Psoas muscle (tissue), 8 donors: ENCODE measurements around the gene DNAJB1. TPM values are rescaled to one million over a fixed set of nuclear protein-coding genes. Genes with fewer than 3 reads are reported as not detected.
A peak's percentile ranks its signal among the peaks of the same experiment; 100 is the strongest.

Source experiments
- ATAC-seq, 4 donors: fragments of 200-7000 bp; cut with Tn5 transposase; one replicate each; pipeline ENCODE4 v1.9.1; 2020; ENCODE audit warnings: moderate library complexity in 3 of 4, mild to moderate bottlenecking in 2 of 4
- DNase-seq, 2 donors: peaks; one replicate each; pipeline ENCODE4 v3.0.0-alpha.2; 2020
- H3K27ac ChIP-seq: fragments of 200-600 bp; one replicate; pipeline ENCODE4 v1.8.0; 2022
- H3K27me3 ChIP-seq, 3 donors: fragments of 200-600 bp in 1 of 3; one replicate each; pipeline versions ENCODE4 v1.6.1 to v1.8.0; 2013 to 2022; ENCODE audit warnings: low read length in 2 of 3, mild to moderate bottlenecking in 2 of 3, moderate library complexity in 1 of 3; ENCODE audit not compliant: insufficient read depth in 3 of 3
- H3K36me3 ChIP-seq, 2 donors: fragments of 200-600 bp in 1 of 2; one replicate each; pipeline versions ENCODE4 v1.6.1 to v1.8.0; 2013 to 2022; ENCODE audit warnings: low read depth in 1 of 2, mild to moderate bottlenecking in 1 of 2, moderate library complexity in 1 of 2; ENCODE audit not compliant: insufficient read depth in 1 of 2
- H3K4me1 ChIP-seq: fragments of 200-600 bp; one replicate; pipeline ENCODE4 v1.8.0; 2022
- H3K4me3 ChIP-seq: fragments of 200-600 bp; one replicate; pipeline ENCODE4 v1.8.0; 2022; ENCODE audit warnings: mild to moderate bottlenecking
- H3K9me3 ChIP-seq: fragments of 200-600 bp; one replicate; pipeline ENCODE4 v1.8.0; 2022
- CTCF ChIP-seq: fragments of 200-600 bp; IDR thresholded peaks from one replicate; pipeline ENCODE4 v1.8.0; 2022; ENCODE audit warnings: antibody characterized with exemption
- WGBS, 3 donors: extraction: QIAGEN DNeasy Blood & Tissue Kit; methylation state at CpG; one replicate each; pipeline versions ENCODE4 v1.1.6 to v1.1.7; 2013; 5-methylcytosine and 5-hydroxymethylcytosine counted together
- intact Hi-C, 2 donors: fragments of 100-400 bp; cut with DNase I; formaldehyde crosslinking; loops; one replicate each; pipeline versions ENCODE4 v1.11.0 to v1.14.2; 2022
- polyA plus RNA-seq, 3 donors: library from polyadenylated mRNA; stranded (reverse); fragments of 200-250 nt; gene quantifications; one replicate each; pipeline ENCODE4 v1.2.3, GENCODE V29; 2013
- total RNA-seq, 4 donors: library from RNA; stranded (reverse); fragmentation: NEBNext Ultra II Directional in 2 of 4; extraction: Animal tissue kit (Norgen Biotek cat#: 25700) in 2 of 4; gene quantifications; one replicate each; pipeline versions ENCODE4 v1.2.1 to v1.2.4, GENCODE V29; 2021 to 2023
- donor health status: healthy with polysubstance abuse.
- donor health status: DM: no; HTN: no; CAD: no; lungs with moderate emphysema.
- donor health status: Bipolar disorder and iron deficiency.
- donor health status: healthy.
- donor health status: DM: yes; HTN: yes; CAD: no.
- donor health status: DM: no; HTN: no; CAD: no.
- donor health status: DM: no; HTN: no; CAD: no.
- donor health status: DM: yes; HTN: yes; CAD: no.

The DNAJB1 gene
- total and polyA plus RNA-seq, 7 donors, result 20.8 to 105 (median 32.6) TPM

DNA sequence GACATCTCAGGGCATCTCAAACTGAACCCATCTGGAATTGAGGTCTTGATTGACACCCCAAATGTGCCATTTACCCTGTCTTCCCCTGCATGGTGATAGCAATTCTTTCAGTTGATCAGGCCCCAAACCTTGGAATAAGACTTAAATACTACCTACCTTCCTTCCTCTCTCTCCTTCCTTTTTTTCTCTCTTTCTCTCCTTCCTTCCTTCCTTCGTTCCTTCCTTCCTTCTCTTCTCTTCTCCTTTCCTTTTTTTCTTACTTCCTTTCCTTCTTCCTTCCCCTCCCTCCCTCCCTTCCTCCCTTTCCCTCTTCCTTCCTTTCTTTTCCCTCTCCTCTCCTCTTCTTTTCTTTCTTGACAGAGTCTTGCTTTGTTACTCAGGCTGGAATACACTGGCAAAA lies 14.9 kb downstream of the DNAJB1 start:
- WGBS, 3 donors, result 43 to 63% (median 57%) methylated on average over 1 of the region's 1 CpG
- Histone ChIP-seq H3K27me3 (no peaks in the 10 kb centered on the region), H3K4me1 (no peaks in the 10 kb centered on the region), H3K27ac (no peak overlapping the region), H3K36me3 (no peaks in the 10 kb centered on the region), H3K4me3 (no peak overlapping the region), H3K9me3 (no peaks in the 10 kb centered on the region)
- no peak for TF ChIP-seq CTCF
- ATAC-seq (no peak), DNase-seq (no peak)
- intact Hi-C loops, result no loop called here

GRCh38 chr19:14502334-14503092 lies 15.7 kb downstream of the DNAJB1 start:
- H3K4me1 ChIP-seq, result peaks cover under 1% of the 10 kb centered on the region
- no peaks in the 10 kb centered on the region for H3K27me3 ChIP-seq
- H3K4me3 ChIP-seq, result no peak overlapping the region
- intact Hi-C loops, result no loop called here
- TF ChIP-seq CTCF, result no peak
- ATAC-seq (no peak), DNase-seq (no peak)
- no peaks in the 10 kb centered on the region for H3K9me3 ChIP-seq
- no peak overlapping the region for H3K27ac ChIP-seq
- 74 to 84% (median 75%) methylated on average over 11 of the region's 11 CpGs for WGBS, 3 donors
- no peaks in the 10 kb centered on the region for H3K36me3 ChIP-seq

DNA sequence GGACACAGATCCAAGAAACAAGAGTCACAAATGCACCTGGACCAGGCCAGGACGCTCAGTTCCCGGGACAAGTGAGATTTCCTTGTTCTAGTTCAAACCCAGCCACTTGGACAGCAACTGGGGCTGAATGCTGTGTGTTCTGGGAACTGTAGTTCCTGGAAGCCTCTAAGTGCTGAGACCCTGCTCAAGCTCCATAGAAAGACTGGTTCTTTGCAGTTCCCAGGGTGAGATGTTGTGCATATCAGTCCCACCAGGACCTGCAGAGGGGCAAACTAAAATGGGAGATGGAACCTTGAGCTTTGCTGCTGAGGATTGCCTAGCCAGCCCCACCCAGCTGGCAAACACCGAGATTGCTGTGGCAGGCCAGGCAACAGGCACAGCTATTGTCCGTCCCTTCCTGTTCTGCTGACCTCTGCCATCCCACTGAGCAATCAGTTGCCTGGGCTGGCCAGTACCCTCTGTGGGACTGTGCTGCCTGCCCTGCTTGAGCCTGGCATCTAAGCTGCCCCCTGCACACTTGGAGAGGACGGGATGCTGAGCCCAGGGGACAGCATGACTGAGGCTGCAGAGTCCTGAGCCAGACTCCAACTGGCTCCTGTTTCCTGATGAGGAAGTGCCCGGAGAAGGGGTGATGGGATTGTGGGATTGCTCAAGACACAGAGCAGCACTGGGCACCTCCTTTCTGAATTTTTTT lies 20.8 kb downstream of the DNAJB1 start:
- intact Hi-C loops, result no loop called here
- ATAC-seq (no peak), DNase-seq (peak in 1 of 2 donors; percentile 36)

DNA sequence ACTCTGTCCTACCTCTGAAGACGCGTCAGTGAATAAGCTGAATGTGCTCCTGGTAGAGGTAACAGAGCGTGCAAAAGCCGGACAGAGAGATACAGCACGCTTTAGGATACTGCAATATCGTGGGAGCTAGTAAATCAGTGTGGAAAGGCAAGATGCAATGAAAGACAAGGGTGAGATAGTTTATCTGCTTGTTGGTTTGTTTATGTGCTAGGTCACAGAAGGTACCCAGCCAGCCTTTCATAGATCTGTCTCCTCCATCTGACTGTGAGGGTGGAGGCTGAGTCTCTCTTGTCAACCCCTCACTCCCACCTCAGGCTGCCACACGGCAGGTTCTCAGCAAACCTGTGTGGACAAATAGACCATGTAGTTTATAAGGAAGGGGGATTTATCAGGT lies 21.4 kb downstream of the DNAJB1 start:
- Histone ChIP-seq H3K27me3 (no peaks in the 10 kb centered on the region), H3K27ac (peak overlapping the region; percentile 37), H3K9me3 (no peaks in the 10 kb centered on the region), H3K4me3 (peak overlapping the region; percentile 84), H3K36me3 (no peaks in the 10 kb centered on the region), H3K4me1 (peaks cover 11% of the 10 kb centered on the region)
- WGBS, 3 donors, result 31 to 47% (median 37%) methylated on average over 7 of the region's 7 CpGs
- DNase-seq (no peak), ATAC-seq (peak in 1 of 4 donors; percentile 4)
- TF ChIP-seq CTCF, result no peak
- intact Hi-C loops, result no loop called here

More for the DNA sequence above, 20.8 kb downstream of the DNAJB1 start:
- no peak overlapping the region for H3K4me3 ChIP-seq
- TF ChIP-seq CTCF, result no peak
- H3K9me3 ChIP-seq, result no peaks in the 10 kb centered on the region
- 29 to 43% (median 38%) methylated on average over 6 of the region's 6 CpGs for WGBS, 3 donors
- no peaks in the 10 kb centered on the region for H3K36me3 ChIP-seq
- no peaks in the 10 kb centered on the region for H3K27me3 ChIP-seq
- peaks cover 11% of the 10 kb centered on the region for H3K4me1 ChIP-seq
- H3K27ac ChIP-seq, result peak overlapping the region; percentile 37
